DOHH2 (cell line): ENCODE data around the gene LRRC10.

Experiments
- H3F3A ChIP-seq: fragments of 200-600 bp; sonication (generic), shearing (Covaris generic); 2 replicates; pipeline ENCODE4 v1.6.0; 2016; ENCODE audit warnings: antibody characterized with exemption, mild to moderate bottlenecking; ENCODE audit not compliant: control insufficient read depth, insufficient read depth
- H3K27ac ChIP-seq: fragments of 200-600 bp; sonication (generic); 2 replicates; pipeline ENCODE4 v1.5.1; 2014; ENCODE audit warnings: low read depth, mild to moderate bottlenecking, low read length, moderate library complexity
- H3K27me3 ChIP-seq: fragments of 200-600 bp; sonication (generic); 2 replicates; pipeline ENCODE4 v1.6.1; 2014; ENCODE audit warnings: mild to moderate bottlenecking, low read length, mixed read lengths; ENCODE audit not compliant: control insufficient read depth
- H3K36me3 ChIP-seq: fragments of 200-600 bp; sonication (generic); 2 replicates; pipeline ENCODE4 v1.6.1; 2014; ENCODE audit warnings: mild to moderate bottlenecking, low read length, moderate library complexity, mixed read lengths; ENCODE audit not compliant: control insufficient read depth
- H3K4me1 ChIP-seq: fragments of 200-600 bp; sonication (generic); 2 replicates; pipeline ENCODE4 v1.6.1; 2014; ENCODE audit warnings: mild to moderate bottlenecking, low read length, mixed read lengths; ENCODE audit not compliant: control insufficient read depth
- H3K4me2 ChIP-seq: fragments of 200-600 bp; sonication (generic); 2 replicates; pipeline ENCODE4 v1.6.0; 2014; ENCODE audit warnings: mild to moderate bottlenecking, low read length, moderate library complexity
- H3K4me3 ChIP-seq: fragments of 200-600 bp; sonication (generic); 2 replicates; pipeline ENCODE4 v1.5.1; 2014; ENCODE audit warnings: mild to moderate bottlenecking, low read length, mixed read lengths
- H3K79me2 ChIP-seq: fragments of 200-600 bp; sonication (generic); 2 replicates; pipeline ENCODE4 v1.6.1; 2014; ENCODE audit warnings: mild to moderate bottlenecking, low read length, mixed read lengths; ENCODE audit not compliant: control insufficient read depth
- H3K9me2 ChIP-seq: fragments of 200-600 bp; sonication (generic); replicated peaks from 2 replicates; pipeline ENCODE4 v1.6.1; 2014; ENCODE audit warnings: mild to moderate bottlenecking, low read length, mixed read lengths; ENCODE audit not compliant: control insufficient read depth
- H3K9me3 ChIP-seq: fragments of 200-600 bp; sonication (generic); 2 replicates; pipeline ENCODE4 v1.6.1; 2014; ENCODE audit warnings: antibody characterized with exemption, low read length, mixed read lengths; ENCODE audit not compliant: control insufficient read depth, insufficient read depth
- H4K20me1 ChIP-seq: fragments of 200-600 bp; sonication (generic); 2 replicates; pipeline ENCODE4 v1.6.0; 2014; ENCODE audit warnings: low read depth, mild to moderate bottlenecking, antibody characterized with exemption, low read length, moderate library complexity; ENCODE audit not compliant: control insufficient read depth, insufficient read depth
- EZH2phosphoT487 ChIP-seq: fragments of 200-600 bp; sonication (generic); IDR thresholded peaks from 2 replicates; pipeline ENCODE4 v1.6.1; 2017; ENCODE audit warnings: borderline replicate concordance, mild to moderate bottlenecking, antibody characterized with exemption, low read length, moderate library complexity, mixed read lengths
- TF ChIP-seq, protein P1 (sequence below): fragments of 200-600 bp; sonication (generic); IDR thresholded peaks from one replicate; pipeline ENCODE4 v1.5.1; 2014; ENCODE audit warnings: antibody characterized with exemption, mild to moderate bottlenecking, low read depth, low read length; ENCODE audit not compliant: poor library complexity, severe bottlenecking

The LRRC10 gene, protein sequence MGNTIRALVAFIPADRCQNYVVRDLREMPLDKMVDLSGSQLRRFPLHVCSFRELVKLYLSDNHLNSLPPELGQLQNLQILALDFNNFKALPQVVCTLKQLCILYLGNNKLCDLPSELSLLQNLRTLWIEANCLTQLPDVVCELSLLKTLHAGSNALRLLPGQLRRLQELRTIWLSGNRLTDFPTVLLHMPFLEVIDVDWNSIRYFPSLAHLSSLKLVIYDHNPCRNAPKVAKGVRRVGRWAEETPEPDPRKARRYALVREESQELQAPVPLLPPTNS

DNA sequence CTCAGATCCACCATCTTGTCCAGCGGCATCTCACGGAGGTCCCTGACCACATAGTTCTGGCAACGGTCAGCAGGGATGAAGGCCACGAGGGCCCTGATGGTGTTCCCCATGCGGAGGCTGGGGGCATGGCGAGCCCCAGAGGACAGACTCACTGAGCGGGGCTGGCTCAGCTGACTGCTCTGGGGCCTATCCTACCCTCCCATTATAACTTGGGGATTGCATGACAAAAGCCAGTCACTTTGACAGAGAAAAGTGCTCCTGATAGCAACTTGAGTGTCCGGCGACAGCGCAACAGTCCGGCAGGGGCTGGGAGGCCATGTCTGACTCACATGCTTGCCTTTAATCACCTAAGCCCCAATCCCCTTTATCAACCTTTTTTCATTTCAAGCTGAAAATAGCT lies at the start of gene LRRC10:
TSS of gene LRRC10 (minus strand) at position 179 of the 400 bp plus-strand sequence. CDS start at position 110, 69 bp downstream.
- no peaks in the 10 kb centered on the region for H3K9me2 ChIP-seq
- no peaks in the 10 kb centered on the region for H4K20me1 ChIP-seq
- no peak within 1 kb of the TSS for H3K27ac ChIP-seq

DNA sequence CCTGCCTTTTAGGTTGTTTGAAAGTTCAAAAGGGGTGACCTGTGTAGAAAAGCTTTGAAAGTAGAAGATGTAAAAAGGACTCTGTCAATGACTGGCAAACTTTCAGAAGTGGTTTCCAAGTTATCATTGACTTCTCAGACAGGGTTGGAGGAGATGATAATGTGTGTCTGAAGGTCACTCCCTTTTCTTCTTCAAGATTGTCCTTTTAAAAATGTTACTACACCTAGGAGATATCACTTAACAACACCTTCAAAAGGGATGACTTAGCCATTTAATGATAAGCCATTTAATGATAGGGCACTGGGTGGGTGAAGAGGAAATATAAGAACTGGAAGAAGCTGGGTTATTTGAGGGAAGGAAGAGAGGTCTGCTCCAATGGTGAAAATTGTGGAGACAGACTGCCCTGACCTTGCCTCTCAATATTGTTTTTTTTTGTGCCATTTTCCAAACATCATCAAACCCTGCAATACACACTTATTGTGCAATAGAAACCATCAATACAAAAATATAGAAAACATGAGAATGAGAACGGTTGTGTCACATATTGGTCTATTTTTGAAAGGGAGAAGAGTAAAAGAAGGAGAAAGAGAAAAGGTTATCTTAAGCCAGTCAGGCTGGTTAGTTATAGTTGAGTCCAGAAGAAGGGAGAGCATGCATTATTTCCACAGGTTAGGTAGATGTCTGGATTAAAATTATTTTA lies 49.6 kb upstream of the LRRC10 start:
- H3K4me3 ChIP-seq = no peak overlapping the region
- H3F3A ChIP-seq = no peaks in the 10 kb centered on the region
- H3K27ac ChIP-seq = no peak overlapping the region
- peaks cover 9% of the 10 kb centered on the region; the same call in 1 of the 2 replicates for H3K27me3 ChIP-seq
- H3K36me3 ChIP-seq = no peaks in the 10 kb centered on the region
- no peaks in the 10 kb centered on the region for H3K4me1 ChIP-seq
- no peaks in the 10 kb centered on the region for H3K9me2 ChIP-seq
- H3K79me2 ChIP-seq = no peaks in the 10 kb centered on the region
- no peak for TF ChIP-seq EZH2phosphoT487
- TF ChIP-seq, protein P1, sequence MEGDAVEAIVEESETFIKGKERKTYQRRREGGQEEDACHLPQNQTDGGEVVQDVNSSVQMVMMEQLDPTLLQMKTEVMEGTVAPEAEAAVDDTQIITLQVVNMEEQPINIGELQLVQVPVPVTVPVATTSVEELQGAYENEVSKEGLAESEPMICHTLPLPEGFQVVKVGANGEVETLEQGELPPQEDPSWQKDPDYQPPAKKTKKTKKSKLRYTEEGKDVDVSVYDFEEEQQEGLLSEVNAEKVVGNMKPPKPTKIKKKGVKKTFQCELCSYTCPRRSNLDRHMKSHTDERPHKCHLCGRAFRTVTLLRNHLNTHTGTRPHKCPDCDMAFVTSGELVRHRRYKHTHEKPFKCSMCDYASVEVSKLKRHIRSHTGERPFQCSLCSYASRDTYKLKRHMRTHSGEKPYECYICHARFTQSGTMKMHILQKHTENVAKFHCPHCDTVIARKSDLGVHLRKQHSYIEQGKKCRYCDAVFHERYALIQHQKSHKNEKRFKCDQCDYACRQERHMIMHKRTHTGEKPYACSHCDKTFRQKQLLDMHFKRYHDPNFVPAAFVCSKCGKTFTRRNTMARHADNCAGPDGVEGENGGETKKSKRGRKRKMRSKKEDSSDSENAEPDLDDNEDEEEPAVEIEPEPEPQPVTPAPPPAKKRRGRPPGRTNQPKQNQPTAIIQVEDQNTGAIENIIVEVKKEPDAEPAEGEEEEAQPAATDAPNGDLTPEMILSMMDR = no peak
- H3K9me3 ChIP-seq = no peaks in the 10 kb centered on the region
- H3K4me2 ChIP-seq = no peak overlapping the region
- no peaks in the 10 kb centered on the region for H4K20me1 ChIP-seq

More for the DNA sequence above, at the start of gene LRRC10:
- Histone ChIP-seq H3K9me3 (no peaks in the 10 kb centered on the region), H3K36me3 (no peaks in the 10 kb centered on the region), H3K4me3 (no peak within 1 kb of the TSS), H3K79me2 (no peaks in the 10 kb centered on the region), H3F3A (0 out of 2 replicates have a peak, but pooled peaks cover 3% of the 10 kb centered on the region), H3K27me3 (no peaks in the 10 kb centered on the region), H3K4me2 (no peak within 1 kb of the TSS), H3K4me1 (no peaks in the 10 kb centered on the region)
- TF ChIP-seq, protein P1 = no peak
- no peak for TF ChIP-seq EZH2phosphoT487

DNA sequence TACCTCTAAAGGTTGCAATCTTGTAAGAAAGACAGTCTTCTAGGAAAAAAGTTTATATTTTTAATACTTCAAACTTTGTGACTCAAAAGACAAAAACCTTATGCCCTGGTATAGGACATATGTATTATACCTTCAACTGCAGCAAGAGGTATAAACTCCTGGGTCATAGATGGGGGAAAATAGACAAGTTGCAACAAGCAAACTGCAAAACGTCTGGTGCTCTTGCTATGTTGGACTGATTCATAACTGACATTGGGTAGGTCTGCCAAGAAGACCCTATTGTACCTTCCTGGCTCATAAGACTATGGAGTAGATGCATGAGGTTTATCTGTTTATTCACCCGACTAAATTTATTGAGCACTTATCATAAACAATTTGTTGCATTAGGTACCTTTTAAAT lies 47.5 kb upstream of the LRRC10 start:
- Histone ChIP-seq H4K20me1 (no peaks in the 10 kb centered on the region), H3F3A (no peaks in the 10 kb centered on the region), H3K27ac (no peak overlapping the region), H3K9me3 (no peaks in the 10 kb centered on the region), H3K36me3 (no peaks in the 10 kb centered on the region), H3K79me2 (no peaks in the 10 kb centered on the region), H3K4me1 (no peaks in the 10 kb centered on the region), H3K27me3 (peaks cover 9% of the 10 kb centered on the region; the same call in 1 of the 2 replicates), H3K4me3 (no peak overlapping the region), H3K4me2 (no peak overlapping the region), H3K9me2 (no peaks in the 10 kb centered on the region)
- TF ChIP-seq, protein P1 = no peak
- no peak for TF ChIP-seq EZH2phosphoT487
